SIG-M5 treated with dmso at 0.1 percent for 504 hours (cell line): ENCODE results near the gene HDAC10.
"Not testable (repeated sequence)": the region's sequence is repeated elsewhere in the genome, so short reads cannot be mapped to it uniquely, and the experiment has no call there.

Experiments used
- DNase-seq: peaks from one replicate; lab custom pipeline; 2025; ENCODE audit not compliant: unreplicated experiment; lab: John Stamatoyannopoulos, UW

Gene HDAC10

DNA sequence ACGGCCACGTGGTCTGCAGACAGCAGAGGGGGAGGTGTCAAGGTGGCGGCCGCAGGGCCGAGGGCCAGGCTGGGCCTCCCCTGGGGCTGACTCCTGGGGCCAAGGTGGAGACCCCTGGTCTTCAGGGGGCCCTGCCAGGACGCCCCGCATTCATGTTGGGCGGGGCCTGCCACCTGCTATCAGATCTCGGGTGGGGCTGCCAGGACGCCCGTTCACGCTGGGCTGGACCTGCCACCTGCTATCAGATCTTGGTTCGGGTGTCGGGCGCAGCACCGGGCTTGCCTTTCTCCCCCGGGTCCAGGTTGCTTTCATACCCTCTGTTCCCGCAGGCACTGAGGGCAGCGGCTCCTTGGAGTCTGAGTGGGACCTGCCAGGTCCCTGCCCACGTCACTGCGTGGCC lies 35.2 kb upstream of the HDAC10 start:
- no peak for DNase-seq

GRCh38 chr22:50285568-50286229 lies 34.6 kb upstream of the HDAC10 start:
- DNase-seq = no peak

GRCh38 chr22:50284479-50284878 lies 33.4 kb upstream of the HDAC10 start:
- DNase-seq = no peak

DNA sequence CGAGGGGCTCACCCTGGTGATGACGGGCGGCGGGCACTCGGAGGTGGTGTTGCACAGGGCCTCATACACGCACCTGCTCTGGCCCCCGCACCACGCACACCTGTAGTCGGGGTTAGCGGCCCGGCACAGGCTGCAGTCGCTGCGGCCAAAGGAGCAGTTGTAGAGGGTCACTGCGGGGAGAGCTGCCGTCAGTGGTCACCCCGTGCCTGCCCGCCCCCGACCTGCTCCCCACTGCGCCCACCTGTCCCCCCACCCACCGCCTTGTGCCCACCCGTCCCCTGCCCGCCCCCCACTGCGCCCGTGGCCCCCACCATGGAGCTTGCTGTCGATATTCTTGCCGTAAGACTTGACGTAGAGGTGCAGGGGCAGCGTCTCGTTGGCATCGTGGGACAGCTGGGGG lies 32.8 kb upstream of the HDAC10 start:
- DNase-seq = no peak

- peak; percentile 29 for DNase-seq
Measured at GRCh38 chr22:50282361-50283155, 31.5 kb upstream of the HDAC10 start.

DNA sequence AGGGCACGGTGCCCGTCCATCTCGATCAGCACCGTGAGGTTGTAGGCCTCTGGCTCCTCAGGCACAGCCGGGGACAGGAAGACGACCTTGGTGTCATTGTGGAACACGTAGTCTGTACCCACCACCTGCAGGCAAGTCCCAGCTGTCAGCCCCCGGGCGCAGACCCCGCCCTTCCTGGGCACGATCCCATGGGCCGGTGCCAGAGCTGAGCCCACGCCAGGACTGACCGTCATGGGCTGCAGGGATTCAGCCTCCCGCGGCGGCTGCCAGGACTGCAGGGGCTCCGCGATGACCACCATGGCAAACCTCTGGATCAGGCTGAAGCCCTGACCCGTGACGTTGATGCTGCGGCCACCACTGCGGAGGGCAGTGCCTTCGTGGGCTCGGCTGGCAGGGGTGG lies 30.9 kb upstream of the HDAC10 start:
- no peak for DNase-seq

DNA sequence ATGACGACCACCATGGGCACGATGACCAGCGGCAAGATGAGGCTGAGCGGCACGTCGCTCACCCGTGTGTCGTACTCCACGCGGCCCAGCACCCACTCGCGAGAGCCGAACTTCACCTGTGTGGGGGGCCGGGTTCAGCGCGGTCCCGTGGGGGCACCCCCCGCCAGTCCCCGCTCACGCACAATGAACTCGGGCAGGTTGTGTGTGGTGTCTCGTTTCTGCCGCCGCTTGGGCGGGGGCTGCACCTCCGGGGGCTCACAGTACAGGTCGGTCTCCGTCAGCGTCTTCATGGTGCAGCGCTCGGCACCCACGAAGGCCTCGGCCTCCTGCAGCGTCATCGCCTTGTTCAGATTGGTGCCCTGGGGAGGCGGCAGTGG lies 30.3 kb upstream of the HDAC10 start:
- DNase-seq = no peak

DNA sequence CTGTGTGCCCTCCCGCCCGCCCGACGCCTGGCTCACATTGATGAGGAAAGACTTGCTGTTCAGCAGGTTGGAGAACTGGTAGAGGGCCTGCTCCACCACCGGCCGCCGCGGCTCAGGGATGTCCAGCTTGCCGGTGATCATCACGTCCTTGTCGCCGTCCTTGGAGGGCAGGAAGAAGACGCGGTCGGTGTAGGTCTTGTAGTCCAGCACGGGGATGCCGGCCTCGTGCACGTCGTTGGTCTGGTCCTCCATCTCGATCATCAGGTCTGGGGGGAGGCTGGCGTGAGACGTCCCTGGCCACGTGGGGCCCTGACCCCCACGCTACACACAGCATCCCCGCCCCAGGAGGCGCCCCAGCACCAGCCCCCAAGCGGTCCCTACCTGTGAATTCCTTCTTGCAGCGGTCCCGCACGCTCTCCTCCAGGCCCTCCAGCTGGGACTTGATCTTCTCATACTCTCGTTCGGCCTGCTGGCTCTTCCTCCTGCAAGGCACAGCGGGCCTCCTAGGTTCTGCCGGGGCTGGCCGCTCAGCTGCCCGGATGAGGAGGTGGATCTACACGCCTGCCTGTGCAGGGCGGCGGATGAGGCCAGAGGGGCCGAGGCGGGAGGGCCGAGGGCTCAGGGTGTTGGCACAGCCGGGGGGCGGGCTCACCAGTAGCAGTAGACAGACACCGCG lies 29.8 kb upstream of the HDAC10 start:
- DNase-seq = no peak

- DNase-seq = no peak
Measured at GRCh38 chr22:50280022-50280707, 29.1 kb upstream of the HDAC10 start.

DNA sequence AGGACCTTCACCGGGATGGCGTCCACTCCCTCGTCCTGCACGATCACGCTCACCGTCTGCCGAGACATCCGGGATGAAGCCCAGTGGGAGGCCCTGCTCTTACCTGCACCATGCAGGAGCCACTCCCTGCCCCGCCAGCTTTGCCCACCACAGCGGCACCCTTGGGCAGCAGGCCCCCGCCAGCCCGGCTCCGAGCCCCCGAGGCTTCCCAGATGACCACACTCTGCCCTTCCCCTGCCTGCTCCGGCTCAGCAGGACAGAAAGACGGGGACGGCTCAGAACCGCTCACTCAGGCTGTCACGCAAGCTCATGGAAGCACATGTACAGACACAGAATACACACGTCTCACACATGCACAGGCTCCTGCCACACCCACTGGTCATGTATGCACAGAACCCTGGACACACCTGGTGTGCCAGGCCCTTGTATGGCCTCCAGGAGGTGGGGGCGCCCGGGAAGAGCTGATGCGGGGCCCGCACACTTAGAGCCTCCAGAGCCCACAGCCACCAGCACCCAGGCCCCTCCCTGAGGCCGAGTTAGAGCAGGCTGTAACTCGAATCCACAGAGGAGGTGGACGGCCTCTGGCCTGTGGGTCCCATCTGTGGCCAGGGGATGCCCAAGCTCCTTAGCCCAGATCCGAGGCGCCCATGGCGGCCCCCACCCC lies 28.0 kb upstream of the HDAC10 start:
- no peak for DNase-seq

- DNase-seq = no peak
Measured at GRCh38 chr22:50278461-50278860, 27.4 kb upstream of the HDAC10 start.

GRCh38 chr22:50277761-50278160 lies 26.7 kb upstream of the HDAC10 start:
- DNase-seq = no peak

DNA sequence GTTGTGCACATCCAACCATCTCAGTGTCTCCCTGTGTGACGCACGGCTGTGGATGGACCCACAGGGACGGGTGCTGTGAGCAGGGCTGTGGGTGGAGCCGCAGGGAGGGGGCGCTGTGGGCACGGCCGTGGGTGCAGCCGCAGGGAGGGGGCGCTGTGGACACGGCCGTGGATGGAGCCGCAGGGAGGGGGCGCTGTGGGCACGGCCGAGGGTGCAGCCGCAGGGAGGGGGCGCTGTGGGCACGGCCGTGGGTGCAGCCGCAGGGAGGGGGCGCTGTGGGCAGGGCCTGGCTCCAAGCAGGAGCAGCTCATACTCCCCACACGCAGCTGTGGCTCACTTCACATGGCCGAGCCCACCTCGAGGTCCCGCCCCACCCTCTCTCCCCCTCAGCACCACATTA lies 25.1 kb upstream of the HDAC10 start:
- DNase-seq = no peak

DNA sequence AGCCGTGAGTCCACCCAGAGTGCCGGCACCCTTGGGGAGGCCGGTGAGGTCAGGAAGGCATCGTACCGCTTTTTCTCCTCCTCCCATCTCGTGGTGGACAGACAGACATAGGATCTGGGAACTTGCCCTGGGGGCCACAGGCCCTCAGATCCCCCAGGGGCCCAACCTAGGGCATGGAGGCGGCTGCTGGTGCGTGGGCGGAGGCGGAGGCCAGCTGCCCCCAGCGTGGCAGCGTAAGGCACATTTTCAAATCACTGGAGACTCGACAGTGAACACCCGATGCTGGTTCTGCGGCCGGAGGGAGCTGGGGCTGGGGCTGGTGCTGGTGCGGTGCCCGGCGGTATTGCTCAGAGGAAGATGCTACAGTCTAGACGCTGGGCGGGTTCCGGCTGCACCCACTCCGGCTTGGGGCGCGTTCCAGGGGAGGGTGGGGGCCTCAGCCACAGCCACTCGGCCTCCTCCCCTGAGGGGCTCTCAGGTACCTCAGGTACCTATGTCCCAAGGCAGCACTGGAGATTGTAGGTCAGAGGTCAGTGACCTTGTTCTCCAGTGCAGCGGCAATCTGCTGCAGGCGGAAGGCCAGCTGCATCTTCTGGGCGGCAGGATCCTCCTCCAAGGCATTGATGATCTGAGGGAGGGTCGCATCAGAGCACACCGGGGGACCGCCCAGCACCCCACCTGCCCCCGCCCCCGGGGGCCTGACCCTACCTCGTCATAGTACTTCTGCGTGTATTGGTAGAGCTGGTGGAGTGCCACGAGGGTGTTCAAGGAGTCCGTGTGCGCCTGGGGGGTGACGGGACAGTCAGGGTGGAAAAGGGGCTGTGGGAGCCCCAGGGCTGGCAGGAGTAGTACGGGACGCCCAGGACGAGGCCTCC lies 24.4 kb upstream of the HDAC10 start:
- no peak for DNase-seq

DNA sequence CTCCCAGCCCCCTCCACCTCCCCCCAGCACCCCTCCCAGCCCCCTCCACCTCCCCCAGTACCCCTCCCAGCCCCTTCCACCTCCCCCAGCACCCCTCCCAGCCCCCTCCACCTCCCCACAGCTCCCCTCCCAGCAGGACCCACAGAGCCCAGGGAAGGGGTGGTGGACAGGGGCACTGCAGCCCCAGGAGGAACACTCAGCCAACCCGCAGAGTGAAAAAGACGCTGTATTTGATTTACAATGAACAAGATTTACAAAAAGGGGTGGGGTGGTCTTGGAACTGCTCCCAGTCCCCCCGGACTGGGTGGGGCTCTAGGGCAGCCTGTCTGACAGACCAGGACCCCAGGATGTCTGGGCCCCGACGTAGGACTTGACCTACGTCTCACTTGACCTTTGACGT lies 23.7 kb upstream of the HDAC10 start:
- no peak for DNase-seq

- DNase-seq = peak; percentile 50
Measured at GRCh38 chr22:50274311-50274710, 23.2 kb upstream of the HDAC10 start.

GRCh38 chr22:50273781-50274180 lies 22.7 kb upstream of the HDAC10 start:
- not testable (repeated sequence) for DNase-seq

DNA sequence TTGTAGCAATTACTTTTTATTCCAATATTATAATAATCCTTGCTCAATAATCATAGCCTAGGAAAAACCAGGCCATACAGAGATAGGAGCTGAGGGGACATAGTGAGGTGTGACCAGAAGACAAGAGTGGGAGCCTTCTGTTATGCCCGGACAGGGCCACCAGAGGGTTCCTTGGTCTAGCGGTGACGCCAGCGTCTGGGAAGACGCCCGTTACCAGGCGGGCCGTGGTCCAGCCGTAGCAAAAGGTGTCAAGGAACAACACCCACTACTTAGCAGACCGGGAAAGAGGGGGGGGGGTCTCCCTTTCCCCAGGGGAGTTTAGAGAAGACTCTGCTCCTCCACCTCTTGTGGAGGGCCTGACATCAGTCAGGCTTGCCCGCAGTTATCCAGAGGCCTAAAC lies 22.3 kb upstream of the HDAC10 start:
- not testable (repeated sequence) for DNase-seq

DNA sequence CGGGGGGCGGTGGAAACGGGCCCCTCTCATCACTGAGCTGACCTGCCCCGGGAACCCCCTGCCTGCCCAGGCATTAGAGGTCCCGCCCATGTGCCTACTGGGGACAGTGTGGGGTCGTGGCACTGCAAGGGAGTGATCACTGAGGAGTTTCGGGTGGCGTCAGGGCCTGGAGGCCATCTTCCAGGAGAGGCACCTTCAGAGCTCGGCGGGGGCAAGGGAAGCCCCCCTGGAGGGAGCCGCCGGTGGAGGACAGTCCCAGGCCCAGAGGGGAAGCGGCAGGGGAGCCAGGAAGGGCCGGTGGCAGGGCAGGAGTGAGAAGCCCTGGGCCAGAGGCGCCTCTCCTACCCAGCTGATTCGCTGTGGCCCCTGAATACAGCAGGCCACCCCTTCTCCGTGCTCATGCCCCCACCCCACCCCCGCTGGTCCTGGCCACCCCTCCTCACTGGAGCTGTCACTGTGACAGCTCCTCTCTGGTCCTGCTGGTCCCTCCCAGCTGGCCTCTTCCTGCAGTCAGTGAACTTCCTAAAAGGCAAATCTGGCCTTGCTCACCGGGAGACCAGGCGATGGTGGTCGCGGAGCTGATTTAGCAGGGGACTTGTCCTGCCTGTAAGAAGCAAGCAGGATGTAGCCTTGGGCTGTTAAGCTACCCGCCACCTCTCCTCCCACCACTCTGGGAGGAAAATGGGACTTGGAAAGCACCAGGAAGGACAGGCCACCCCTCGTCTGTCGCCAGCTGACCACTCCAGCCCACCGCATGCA lies 21.2 kb upstream of the HDAC10 start:
- no peak for DNase-seq
